ENCODE data around the gene TOPORS.

DNA sequence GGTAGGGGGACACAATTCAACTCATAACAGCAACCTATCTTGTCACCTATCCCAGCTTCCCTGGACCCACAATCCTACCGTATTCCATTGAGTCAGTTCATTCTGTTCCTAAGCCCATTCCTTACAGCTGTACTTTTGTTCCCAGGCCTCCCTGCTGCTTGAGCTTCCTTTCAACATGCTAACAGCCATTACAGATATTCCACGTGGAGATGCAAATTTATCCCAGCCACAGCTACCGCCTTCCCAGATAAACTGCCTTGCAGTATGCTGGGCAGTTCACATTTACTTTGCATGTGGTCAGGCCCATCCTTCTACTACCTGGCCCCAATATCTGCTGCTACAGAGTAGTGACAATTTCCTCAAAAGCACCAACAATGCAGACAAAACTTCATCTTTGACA lies 49.4 kb downstream of the TOPORS start:
- TF ChIP-seq, protein P1, sequence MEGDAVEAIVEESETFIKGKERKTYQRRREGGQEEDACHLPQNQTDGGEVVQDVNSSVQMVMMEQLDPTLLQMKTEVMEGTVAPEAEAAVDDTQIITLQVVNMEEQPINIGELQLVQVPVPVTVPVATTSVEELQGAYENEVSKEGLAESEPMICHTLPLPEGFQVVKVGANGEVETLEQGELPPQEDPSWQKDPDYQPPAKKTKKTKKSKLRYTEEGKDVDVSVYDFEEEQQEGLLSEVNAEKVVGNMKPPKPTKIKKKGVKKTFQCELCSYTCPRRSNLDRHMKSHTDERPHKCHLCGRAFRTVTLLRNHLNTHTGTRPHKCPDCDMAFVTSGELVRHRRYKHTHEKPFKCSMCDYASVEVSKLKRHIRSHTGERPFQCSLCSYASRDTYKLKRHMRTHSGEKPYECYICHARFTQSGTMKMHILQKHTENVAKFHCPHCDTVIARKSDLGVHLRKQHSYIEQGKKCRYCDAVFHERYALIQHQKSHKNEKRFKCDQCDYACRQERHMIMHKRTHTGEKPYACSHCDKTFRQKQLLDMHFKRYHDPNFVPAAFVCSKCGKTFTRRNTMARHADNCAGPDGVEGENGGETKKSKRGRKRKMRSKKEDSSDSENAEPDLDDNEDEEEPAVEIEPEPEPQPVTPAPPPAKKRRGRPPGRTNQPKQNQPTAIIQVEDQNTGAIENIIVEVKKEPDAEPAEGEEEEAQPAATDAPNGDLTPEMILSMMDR (IDR thresholded peaks at IDR 0.05; ENCODE audit: low read length): no peak
- TF ChIP-seq EZH2 (IDR thresholded peaks at IDR 0.05; ENCODE audit: borderline replicate concordance, low read length): no peak
